Measurements from ENCODE around the gene DHRS13. TPM values are rescaled to one million over a fixed set of nuclear protein-coding genes. Genes with fewer than 3 reads are reported as not detected.

DHRS13 gene
- total and polyA plus RNA-seq, 10 of the 15 experiments (the other 5 are each of a cell fraction or from before 2014, with no cell fraction given) = 0.18 to 55.2 (median 31.3) TPM; not detected in 1

- TF ChIP-seq ZNF592 (IDR thresholded peaks at IDR 0.05) = no peak
- TF ChIP-seq CHD2 (IDR thresholded peaks at IDR 0.05; ENCODE audit: borderline replicate concordance, low read depth, low read length) = no peak
- TF ChIP-seq MEF2B (IDR thresholded peaks at IDR 0.05; ENCODE audit: partially characterized antibody, poor library complexity, severe bottlenecking) = no peak
- no peak for TF ChIP-seq MLLT1 (IDR thresholded peaks at IDR 0.05)
- TF ChIP-seq IRF4 (IDR thresholded peaks at IDR 0.05; ENCODE audit: low read depth, low read length) = no peak
- TF ChIP-seq RAD51 (IDR thresholded peaks at IDR 0.05) = no peak
- no peak for TF ChIP-seq GATAD2B (conservative IDR thresholded peaks at IDR 0.05; ENCODE audit: low read depth)
Observed at GRCh38 chr17:28883967-28884702, 18.7 kb downstream of the DHRS13 start (continued).

Data from GM12878 (cell line).